Measurements from ENCODE around the gene GPC6.

- TF ChIP-seq CTCF (IDR thresholded peaks at IDR 0.05; ENCODE audit: insufficient read depth, low read length, poor library complexity, severe bottlenecking) (no peak), EZH2phosphoT487 (conservative IDR thresholded peaks at IDR 0.05; ENCODE audit: low read length) (no peak)
Observed at GRCh38 chr13:94242554-94242953, 1015.9 kb downstream of the GPC6 start.
